ENCODE data around the gene KCMF1. TPM values are rescaled to one million over a fixed set of nuclear protein-coding genes. Genes with fewer than 3 reads are reported as not detected.

The KCMF1 gene
- total RNA-seq, 2 donors from 2014 or later: 71.8 to 86.8 TPM

- Histone ChIP-seq H3K36me3 (ENCODE audit: control insufficient read depth, insufficient read depth, low read length) (no peaks in the 10 kb centered on the region), H3K9me3 (ENCODE audit: control insufficient read depth, low read length) (no peaks in the 10 kb centered on the region), H3K4me1 (ENCODE audit: control insufficient read depth, insufficient read depth, low read length) (no peaks in the 10 kb centered on the region), H3K27ac (ENCODE audit: low read depth, low read length) (no peak overlapping the region), H3K9ac (ENCODE audit: extremely low read depth, low read length, poor library complexity, severe bottlenecking) (no peak overlapping the region), H3K27me3 (ENCODE audit: control insufficient read depth, insufficient read depth, low read length, poor library complexity, severe bottlenecking) (no peaks in the 10 kb centered on the region), H3K4me3 (ENCODE audit: low read length) (no peak overlapping the region)
- no peaks in the 10 kb centered on the region for H3K36me3 Mint-ChIP-seq (ENCODE audit: low read depth)
- H3K4me3 Mint-ChIP-seq: no peak overlapping the region
- H3K4me1 Mint-ChIP-seq: peaks cover 4% of the 10 kb centered on the region
- H3K27ac Mint-ChIP-seq: no peak overlapping the region
- 86 to 90% methylated on average over 7 to 12 of the region's 12 CpGs for WGBS, 2 experiments (ENCODE audit: insufficient coverage in 1 of 2, insufficient read length in 1 of 2)
- no peaks in the 10 kb centered on the region for H3K9me3 Mint-ChIP-seq
- TF ChIP-seq, protein P1, sequence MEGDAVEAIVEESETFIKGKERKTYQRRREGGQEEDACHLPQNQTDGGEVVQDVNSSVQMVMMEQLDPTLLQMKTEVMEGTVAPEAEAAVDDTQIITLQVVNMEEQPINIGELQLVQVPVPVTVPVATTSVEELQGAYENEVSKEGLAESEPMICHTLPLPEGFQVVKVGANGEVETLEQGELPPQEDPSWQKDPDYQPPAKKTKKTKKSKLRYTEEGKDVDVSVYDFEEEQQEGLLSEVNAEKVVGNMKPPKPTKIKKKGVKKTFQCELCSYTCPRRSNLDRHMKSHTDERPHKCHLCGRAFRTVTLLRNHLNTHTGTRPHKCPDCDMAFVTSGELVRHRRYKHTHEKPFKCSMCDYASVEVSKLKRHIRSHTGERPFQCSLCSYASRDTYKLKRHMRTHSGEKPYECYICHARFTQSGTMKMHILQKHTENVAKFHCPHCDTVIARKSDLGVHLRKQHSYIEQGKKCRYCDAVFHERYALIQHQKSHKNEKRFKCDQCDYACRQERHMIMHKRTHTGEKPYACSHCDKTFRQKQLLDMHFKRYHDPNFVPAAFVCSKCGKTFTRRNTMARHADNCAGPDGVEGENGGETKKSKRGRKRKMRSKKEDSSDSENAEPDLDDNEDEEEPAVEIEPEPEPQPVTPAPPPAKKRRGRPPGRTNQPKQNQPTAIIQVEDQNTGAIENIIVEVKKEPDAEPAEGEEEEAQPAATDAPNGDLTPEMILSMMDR (conservative IDR thresholded peaks at IDR 0.05): no peak
- no peaks in the 10 kb centered on the region for H3K27me3 Mint-ChIP-seq (ENCODE audit: insufficient read depth)
- no peak for DNase-seq
Measured at GRCh38 chr2:84946204-84947009, 24.6 kb upstream of the KCMF1 start.

DNA sequence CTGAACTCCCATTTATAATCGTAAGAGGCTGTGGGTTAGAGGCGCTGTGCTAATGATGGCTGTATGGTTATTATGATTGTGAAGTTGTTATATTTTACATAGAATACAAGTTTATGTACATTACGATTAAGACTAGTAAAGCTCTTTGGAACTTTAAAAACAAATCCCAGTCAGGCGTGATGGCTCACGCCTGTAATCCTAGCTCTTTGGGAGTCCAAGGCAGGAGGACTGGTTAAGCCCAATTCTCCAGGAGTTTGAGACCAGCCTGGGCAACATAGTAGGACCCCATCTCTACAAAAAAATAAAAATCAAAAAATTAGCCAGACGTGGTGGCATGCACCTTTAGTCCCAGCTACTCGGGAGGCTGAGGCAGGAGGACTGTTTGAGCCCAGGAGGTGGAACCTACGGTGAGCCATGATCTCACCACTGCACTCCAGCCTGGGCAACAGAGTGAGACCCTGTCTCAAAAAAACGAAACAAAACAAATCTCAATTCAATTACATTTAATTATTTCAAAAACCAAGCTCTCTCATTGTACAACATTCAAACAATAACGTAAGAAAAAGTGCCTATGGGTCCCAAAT is 23.9 kb upstream of the KCMF1 start:
- Mint-ChIP-seq H3K27ac (no peak overlapping the region), H3K36me3 (ENCODE audit: low read depth) (no peaks in the 10 kb centered on the region), H3K4me1 (peaks cover 4% of the 10 kb centered on the region), H3K27me3 (ENCODE audit: insufficient read depth) (no peaks in the 10 kb centered on the region), H3K4me3 (no peak overlapping the region), H3K9me3 (no peaks in the 10 kb centered on the region)
- no peaks in the 10 kb centered on the region for H3K4me1 ChIP-seq (ENCODE audit: control insufficient read depth, insufficient read depth, low read length)
- no peaks in the 10 kb centered on the region for H3K36me3 ChIP-seq (ENCODE audit: control insufficient read depth, insufficient read depth, low read length)
- H3K27me3 ChIP-seq (ENCODE audit: control insufficient read depth, insufficient read depth, low read length, poor library complexity, severe bottlenecking): no peaks in the 10 kb centered on the region
- WGBS, 2 experiments (ENCODE audit: insufficient coverage in 1 of 2, insufficient read length in 1 of 2): 85 to 86% methylated on average over 8 to 10 of the region's 10 CpGs
- TF ChIP-seq, protein P1 (conservative IDR thresholded peaks at IDR 0.05): no peak
- DNase-seq: no peak
- no peaks in the 10 kb centered on the region for H3K9me3 ChIP-seq (ENCODE audit: control insufficient read depth, low read length)
- no peak overlapping the region for H3K27ac ChIP-seq (ENCODE audit: low read depth, low read length)
- no peak overlapping the region for H3K9ac ChIP-seq (ENCODE audit: extremely low read depth, low read length, poor library complexity, severe bottlenecking)
- H3K4me3 ChIP-seq (ENCODE audit: low read length): no peak overlapping the region

- 90 to 95% methylated on average over 2 to 3 of the region's 3 CpGs for WGBS, 2 experiments (ENCODE audit: insufficient coverage in 1 of 2, insufficient read length in 1 of 2)
- H3K27me3 ChIP-seq (ENCODE audit: control insufficient read depth, insufficient read depth, low read length, poor library complexity, severe bottlenecking): no peaks in the 10 kb centered on the region
- Mint-ChIP-seq H3K36me3 (ENCODE audit: low read depth) (no peaks in the 10 kb centered on the region), H3K27me3 (ENCODE audit: insufficient read depth) (no peaks in the 10 kb centered on the region), H3K27ac (no peak overlapping the region), H3K9me3 (no peaks in the 10 kb centered on the region), H3K4me1 (peaks cover 14% of the 10 kb centered on the region), H3K4me3 (no peak overlapping the region)
- no peaks in the 10 kb centered on the region for H3K9me3 ChIP-seq (ENCODE audit: control insufficient read depth, low read length)
- H3K36me3 ChIP-seq (ENCODE audit: control insufficient read depth, insufficient read depth, low read length): no peaks in the 10 kb centered on the region
- DNase-seq: no peak
- TF ChIP-seq, protein P1 (conservative IDR thresholded peaks at IDR 0.05): no peak
- no peak overlapping the region for H3K27ac ChIP-seq (ENCODE audit: low read depth, low read length)
- peaks cover 8% of the 10 kb centered on the region for H3K4me1 ChIP-seq (ENCODE audit: control insufficient read depth, insufficient read depth, low read length)
- no peak overlapping the region for H3K9ac ChIP-seq (ENCODE audit: extremely low read depth, low read length, poor library complexity, severe bottlenecking)
- no peak overlapping the region for H3K4me3 ChIP-seq (ENCODE audit: low read length)
Measured at GRCh38 chr2:84953535-84953934, 17.4 kb upstream of the KCMF1 start.

Data from endodermal cell (in vitro differentiated cells).